Coronary artery (tissue), 2 donors: Measurements from ENCODE around the gene SLC7A8.

ENCODE experiments used
- DNase-seq: peaks from one replicate; pipeline ENCODE4 v3.0.0-alpha.2; 2017; ENCODE audit warnings: low spot score
- H3K27ac ChIP-seq, 2 donors: fragments of 200-600 bp; sonication (generic); one replicate each; pipeline ENCODE4 v1.5.1; 2016 to 2019
- H3K4me3 ChIP-seq: fragments of 200-600 bp; sonication (generic); 2 replicates; pipeline ENCODE4 v1.5.1; 2016; ENCODE audit warnings: mild to moderate bottlenecking, moderate library complexity
- CTCF ChIP-seq: fragments of 200-600 bp; sonication (generic); IDR thresholded peaks from one replicate; pipeline ENCODE4 v1.5.1; 2019; ENCODE audit warnings: antibody characterized with exemption

SLC7A8 gene

GRCh38 chr14:23172096-23172495 lies 11.4 kb downstream of the SLC7A8 start:
- no peak for DNase-seq
- TF ChIP-seq CTCF = no peak
- no peak overlapping the region for H3K27ac ChIP-seq
- no peak overlapping the region for H3K4me3 ChIP-seq

GRCh38 chr14:23171222-23171975 lies 12.1 kb downstream of the SLC7A8 start:
- no peak for TF ChIP-seq CTCF
- no peak overlapping the region for H3K27ac ChIP-seq
- DNase-seq = no peak
- H3K4me3 ChIP-seq = no peak overlapping the region

- no peak overlapping the region for H3K4me3 ChIP-seq
- TF ChIP-seq CTCF = no peak
- H3K27ac ChIP-seq = no peak overlapping the region
- no peak for DNase-seq
These were observed 13.8 kb downstream of the SLC7A8 start for GRCh38 chr14:23169622-23170021.

GRCh38 chr14:23168246-23168645 lies 15.2 kb downstream of the SLC7A8 start:
- no peak for TF ChIP-seq CTCF
- no peak overlapping the region for H3K4me3 ChIP-seq
- DNase-seq = no peak
- peak overlapping the region in 1 of 2 donors; percentile 15 for H3K27ac ChIP-seq

GRCh38 chr14:23167116-23167847 lies 16.2 kb downstream of the SLC7A8 start:
- H3K4me3 ChIP-seq = no peak overlapping the region
- H3K27ac ChIP-seq = peak overlapping the region in 1 of 2 donors; percentile 15
- TF ChIP-seq CTCF = no peak
- DNase-seq = no peak

GRCh38 chr14:23164949-23165348 lies 18.5 kb downstream of the SLC7A8 start:
- TF ChIP-seq CTCF = no peak
- DNase-seq = no peak
- Histone ChIP-seq H3K4me3 (no peak overlapping the region), H3K27ac (no peak overlapping the region)

GRCh38 chr14:23164250-23164649 lies 19.2 kb downstream of the SLC7A8 start:
- TF ChIP-seq CTCF = no peak
- no peak for DNase-seq

More at GRCh38 chr14:23164250-23164649, 19.2 kb downstream of the SLC7A8 start:
- Histone ChIP-seq H3K27ac (no peak overlapping the region), H3K4me3 (no peak overlapping the region)
